GM18858 (cell line): ENCODE data around the gene RAB18.
"Not testable (repeated sequence)": the region's sequence is repeated elsewhere in the genome, so short reads cannot be mapped to it uniquely, and the experiment has no call there.

Experiments used
- ATAC-seq: cut with Tn5 transposase; IDR thresholded peaks from one replicate; pipeline ENCODE4 v1.9.1; 2021; ENCODE audit not compliant: unreplicated experiment

RAB18 gene

DNA sequence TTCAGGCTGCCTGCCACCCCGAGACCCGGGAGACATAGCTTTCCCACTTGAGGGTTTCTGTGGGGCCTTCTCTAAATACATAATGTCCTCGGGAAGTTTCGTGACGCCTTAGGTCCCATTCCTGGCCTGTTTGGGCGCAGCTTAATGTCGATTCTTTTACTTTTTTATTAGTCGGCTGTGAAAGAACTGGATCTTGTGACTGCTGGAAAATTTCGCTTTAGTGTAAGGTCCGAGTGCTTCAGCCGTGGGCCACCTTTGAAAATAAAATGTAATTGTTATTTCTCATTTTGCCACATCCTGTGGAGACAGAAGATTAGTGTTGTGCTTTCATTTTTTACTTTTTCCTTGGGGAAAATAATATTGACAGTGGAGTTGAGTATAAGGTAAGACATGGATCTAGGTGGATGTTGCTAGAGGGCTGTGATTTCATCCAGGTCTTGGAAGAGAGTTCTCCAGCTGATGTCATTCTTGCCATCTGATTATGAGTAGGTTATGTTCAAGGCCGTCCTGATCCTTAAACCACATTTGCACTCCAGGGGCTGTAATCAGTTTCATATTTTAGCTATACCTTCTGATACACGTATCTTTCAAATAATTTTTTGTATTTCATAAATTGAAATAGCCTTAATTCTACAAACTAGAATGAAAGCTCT, 830 bp downstream of the RAB18 start:
- no peak for ATAC-seq

DNA sequence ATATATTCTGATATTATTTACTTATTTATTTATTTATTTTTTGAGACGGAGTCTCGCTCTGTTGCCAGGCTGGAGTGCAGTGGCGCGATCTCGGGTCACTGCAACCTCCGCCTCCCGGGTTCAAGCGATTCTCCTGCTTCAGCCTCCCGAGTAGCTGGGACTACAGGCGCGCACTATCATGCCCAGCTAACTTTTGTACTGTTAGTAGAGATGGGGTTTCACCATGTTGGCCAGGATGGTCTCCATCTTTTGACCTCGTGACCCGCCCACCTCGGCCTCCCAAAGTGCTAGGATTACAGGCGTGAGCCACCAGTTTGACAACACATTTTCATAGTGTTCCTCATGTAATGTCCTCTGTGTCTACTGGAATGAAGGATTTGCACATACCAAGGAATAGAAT, 1.4 kb downstream of the RAB18 start:
- ATAC-seq: not testable (repeated sequence)

DNA sequence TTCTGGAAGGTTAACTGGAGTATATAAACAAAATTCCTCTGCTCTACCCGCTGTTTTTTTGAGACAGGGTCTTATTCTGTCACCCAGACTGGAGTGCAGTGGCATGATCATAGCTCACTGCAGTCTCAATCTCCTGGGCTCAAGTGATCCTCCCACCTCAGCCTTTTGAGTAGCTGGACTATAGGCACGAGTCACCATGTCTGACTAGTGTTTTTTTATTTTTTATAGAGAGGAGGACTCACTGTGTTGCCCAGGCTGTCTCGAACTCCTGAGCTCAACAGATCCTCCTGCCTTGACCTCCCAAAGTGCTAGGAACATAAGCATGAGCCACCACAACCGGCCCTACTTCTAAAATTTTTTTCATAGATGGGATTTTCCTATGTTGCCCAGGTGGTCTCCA, 2.2 kb downstream of the RAB18 start:
- ATAC-seq: no peak

DNA sequence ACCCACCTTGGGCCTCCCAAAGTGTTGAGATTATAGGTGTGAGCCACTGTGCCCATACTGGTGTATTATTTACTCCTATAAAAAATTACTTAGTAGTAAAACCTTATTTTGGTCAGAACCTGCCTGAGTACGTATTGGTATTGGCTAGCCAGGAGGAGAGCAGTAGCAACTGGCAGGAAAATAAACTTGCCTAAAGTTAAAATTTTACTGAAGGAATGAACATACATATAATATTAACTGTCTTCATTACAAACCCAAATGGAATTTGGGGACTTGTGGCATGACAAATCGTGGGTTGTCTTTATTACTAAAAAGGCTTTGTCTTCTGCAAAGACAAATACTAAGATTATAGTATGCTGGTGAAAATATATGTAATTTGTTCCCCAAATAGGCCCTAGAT, 8.4 kb downstream of the RAB18 start:
- no peak for ATAC-seq

DNA sequence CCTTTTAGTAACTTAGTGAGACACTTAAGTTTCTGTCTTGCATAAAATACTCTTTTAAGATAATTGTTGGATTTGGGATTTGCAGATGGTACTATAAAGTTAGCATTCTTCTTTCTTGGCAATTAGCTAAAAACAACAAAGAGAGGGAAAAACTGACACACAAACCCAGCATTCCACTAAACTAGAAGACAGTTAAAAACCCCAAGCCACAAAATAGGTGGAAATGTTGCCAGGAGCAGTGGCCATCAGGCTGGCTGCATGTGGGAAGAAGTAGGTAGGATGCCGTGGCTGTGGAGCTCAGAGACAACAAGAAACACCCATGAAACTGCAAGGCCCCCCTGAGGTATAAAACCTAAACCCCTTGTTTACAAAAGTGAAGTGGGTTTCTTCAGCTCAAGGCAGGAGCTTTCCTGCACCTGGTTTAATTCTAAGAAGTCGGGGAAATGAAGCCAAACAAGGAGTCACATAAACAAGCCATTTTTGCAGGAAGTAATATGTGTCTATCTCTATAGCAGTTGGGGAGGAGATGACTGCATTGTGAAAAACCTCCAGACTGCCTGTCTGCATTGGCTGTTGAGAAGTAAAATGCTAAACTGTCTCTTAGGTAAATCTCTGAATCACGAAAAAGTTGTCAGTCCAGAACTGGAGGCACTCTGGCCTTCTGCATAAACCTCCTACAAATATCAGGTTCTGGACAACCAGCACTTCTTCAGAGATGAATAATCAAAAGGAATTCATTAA, 9.5 kb downstream of the RAB18 start:
- no peak for ATAC-seq

DNA sequence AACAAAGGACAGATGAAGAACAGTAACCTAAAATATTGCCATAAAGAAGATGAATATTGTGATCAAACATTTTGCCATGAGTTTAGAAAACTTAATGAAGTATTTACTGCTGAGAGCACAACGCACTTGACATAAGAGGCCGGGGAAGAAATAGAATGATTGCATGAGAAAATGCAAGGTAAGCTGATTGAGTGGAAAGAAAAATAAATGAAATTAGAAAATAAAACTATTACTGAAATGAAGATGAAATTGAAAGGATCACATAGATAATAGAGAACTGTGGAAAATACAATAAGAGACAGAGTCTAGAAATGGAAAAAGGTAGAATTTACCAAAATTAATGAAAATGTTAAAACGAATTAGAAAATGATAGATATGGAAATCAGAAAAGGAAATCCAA, 10.1 kb downstream of the RAB18 start:
- no peak for ATAC-seq

DNA sequence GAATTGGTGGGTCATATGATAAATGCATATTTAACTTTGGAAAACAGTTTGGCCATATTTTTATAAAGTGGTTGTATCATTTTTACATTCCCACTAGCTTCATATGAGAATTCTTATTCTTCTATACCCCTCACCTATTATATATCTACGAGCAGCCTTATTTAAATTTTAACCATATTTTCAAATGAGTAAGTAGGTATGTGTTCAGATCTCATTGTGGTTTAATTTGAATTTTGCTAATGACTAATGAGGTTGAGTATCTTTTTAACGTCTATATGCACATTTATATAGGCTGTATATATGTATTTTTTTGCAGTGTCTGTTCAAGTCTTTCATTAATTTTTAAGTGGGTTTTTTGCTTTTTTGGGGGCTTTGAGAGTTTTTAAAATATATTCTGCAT, 14.2 kb downstream of the RAB18 start:
- no peak for ATAC-seq

DNA sequence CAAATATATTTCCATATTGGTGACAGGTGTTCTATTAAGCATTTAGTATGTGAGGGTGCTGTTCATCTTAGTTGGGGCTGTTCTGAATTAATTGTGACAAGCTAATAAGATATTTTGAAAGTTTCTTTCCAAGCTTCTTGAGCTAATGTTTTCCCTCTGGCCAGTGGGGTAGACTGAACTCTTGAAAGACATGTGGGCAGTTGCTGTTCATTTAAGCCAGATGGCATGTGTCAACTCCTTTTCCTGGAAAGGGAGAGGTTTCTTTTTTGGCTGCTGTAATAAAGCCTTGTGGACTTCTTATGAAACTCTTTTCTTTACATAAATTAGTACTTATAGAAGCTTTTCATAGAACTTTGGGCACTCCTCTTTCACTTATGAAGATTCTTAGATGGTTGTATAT, 21.7 kb downstream of the RAB18 start:
- ATAC-seq: no peak

DNA sequence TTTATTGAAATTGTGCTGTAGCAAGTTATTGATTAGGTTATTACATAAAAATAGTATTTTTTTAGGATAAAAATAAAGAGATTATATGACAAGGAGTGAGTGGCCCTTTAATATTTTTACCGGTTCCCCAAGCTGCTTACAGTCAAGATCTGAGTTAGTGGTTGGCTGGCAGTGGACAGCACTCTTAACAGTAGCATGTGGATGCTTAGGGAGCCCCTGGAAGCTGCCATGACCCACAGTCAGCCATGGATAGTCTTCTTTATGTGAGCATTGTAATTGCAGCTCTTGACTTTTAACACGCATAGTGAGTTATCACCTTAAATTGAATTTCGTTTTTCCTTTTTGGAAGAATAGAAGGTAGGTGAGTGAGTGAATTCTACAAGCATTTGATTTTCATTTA, 22.1 kb downstream of the RAB18 start:
- ATAC-seq: no peak

DNA sequence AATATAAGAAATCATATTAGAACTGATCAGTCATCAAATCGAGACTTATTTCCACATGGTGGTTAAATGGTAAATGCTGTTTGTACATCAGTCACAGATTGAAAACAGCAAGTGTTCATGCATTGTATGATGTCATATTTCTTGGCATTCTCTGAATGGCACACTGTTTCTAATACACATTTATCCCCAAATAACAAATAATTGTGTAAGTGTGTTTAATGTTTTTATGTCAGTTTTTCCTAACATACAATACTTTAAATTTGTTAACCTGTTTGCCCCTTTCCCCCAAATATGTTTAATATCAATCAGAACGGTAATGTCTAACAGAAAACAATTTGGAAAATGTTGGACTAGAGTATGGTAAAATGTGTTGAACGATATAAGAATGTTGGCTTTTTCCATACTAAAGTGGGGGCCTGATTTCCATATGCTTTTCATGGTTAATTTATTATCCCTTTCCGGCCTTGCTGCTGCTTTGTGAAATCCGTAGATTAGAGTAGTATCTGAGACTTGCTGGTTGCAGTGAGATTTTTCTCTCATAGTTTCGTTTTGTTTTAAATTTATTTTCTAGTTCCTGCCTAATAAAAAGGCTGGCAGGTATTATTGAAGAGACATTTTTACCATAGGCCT, 23.7 kb downstream of the RAB18 start:
- ATAC-seq: no peak

DNA sequence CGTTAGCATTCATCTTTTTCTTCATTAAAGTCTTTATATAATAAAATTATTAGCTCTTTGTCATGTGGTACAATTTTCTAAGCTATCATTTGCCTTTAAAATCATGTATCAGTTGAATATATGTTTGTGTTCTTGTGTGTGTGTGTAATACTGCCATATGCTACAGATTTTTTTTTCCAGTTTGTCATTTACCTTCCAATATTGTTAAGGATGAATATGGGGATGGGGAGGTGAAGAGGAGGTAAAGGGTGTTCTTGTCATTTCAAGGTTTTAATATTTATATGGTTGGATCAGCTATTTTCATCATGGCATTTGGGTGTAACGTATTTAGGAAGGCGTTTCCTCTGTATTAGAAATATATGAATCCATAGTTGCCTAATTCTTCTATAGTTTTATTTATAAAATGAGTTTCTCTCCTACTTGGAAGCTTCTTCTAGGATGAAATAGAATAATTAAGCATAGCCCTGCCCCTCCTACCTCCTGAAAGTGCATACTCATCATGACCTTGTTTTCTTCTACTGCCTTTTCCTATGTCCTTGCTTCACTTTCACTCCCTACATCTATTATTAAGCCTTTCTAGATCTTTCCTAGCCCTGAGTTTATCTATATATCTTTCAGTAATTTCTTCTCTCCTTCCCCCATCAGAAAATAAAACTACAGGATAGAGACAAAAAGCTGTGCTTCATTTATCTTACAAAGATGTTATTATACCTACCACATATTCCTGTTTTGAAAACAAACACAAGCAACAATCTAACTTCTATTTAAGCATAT, 25.1 kb downstream of the RAB18 start:
- no peak for ATAC-seq

DNA sequence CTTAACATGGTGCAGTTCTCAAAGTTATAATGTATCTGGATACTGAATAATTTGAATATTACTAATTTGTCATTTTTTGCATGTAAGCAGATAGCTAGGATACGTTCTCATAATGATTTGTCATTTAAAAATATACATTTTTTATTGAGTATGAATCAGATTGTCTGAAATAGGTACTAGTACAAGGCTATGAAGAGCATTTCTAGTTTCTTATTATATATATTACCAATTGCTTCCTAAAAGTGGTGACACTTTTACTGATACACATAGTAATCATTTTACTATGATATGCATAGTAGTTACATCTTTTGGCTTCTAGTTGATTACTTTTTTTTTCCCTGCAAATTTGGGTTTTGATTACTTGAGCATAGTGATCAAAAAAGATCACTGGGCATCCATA, 26.4 kb downstream of the RAB18 start:
- no peak for ATAC-seq

DNA sequence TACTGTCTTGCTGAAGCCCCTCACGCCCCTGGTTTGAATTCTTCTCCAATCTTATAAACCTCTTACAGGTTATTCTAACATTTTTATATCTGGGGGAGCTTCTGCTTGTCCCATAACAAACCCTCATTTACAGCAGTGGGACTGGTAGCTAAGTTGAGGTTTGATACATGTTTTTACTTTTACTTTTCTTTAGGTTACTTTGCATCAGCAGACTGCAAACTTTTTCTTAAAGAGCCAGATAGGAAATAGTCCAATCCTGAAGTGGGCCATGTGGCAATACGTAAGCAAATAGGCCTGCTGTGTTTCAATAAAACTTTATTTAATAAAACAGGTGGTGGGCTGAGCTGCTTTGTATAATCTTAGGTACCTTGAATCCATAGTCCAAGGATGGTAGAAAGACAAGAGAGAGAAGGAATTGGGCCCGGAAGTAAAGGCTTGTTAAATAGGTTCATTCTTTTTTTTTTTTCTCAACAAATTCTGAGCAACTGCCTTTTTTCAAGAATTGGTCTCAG, 27.3 kb downstream of the RAB18 start:
- ATAC-seq: no peak

DNA sequence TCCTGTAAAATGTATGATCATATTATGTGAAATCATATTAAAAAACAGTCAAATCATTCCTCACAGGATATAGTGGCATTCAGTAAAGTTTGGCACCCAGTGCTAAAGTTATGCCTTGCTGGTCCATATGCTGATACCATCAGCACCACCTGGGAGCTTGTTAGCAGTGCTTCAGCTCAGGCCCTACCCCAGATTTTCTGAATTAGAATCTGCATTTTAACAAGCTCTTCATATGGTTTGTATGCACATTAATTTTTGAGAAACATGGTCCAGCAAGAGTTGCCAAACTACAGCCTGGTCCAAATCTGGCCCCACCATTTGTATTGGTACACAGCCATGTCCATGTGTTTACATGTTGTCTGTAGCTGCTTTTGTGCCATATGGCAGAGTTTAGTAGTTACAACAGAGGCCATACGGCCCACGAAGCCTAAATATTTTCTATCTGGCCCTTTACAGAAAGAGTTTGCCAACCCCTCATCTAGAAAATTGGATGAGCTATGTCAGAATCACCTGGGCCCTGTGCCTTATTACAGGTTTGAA, 30.1 kb downstream of the RAB18 start:
- no peak for ATAC-seq

DNA sequence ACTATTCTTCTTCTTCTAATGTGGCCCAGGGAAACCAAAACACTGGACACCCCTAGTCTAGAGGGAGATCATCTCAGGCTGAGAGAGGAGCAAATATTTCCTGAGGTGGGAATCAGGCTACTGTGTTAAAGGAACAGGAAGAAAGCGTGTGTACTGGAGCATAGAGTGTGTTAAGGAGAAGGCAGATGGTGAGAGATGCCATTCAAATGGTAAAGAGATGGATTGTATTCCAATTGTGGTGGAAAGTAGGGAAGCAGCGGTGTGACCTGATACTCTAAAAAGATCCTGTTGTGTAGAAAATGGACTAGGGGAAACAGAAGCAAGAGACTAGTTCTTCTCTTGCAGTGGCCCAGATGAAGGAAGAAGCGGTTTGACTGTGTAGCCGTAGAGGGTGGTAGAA, 31.2 kb downstream of the RAB18 start:
- no peak for ATAC-seq

DNA sequence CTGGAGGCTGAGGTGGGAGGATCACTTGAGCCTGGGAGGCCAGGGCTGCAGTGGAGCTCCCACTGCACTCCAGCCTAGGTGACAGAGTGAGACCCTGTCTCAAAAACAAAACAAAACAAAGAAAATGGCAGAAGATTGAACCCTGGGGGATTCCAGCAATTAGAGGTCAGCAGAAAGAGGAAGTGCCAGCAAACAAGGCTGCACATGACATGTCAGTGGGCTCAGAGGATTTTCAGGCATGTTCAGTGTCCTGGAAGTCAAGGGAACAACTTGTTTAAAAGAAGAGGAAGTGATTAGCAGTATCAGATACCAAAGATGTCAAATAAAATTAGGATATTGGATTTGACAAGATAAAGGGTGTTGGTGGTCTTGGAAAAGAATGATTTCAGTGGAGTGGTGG, 32.3 kb downstream of the RAB18 start:
- no peak for ATAC-seq

DNA sequence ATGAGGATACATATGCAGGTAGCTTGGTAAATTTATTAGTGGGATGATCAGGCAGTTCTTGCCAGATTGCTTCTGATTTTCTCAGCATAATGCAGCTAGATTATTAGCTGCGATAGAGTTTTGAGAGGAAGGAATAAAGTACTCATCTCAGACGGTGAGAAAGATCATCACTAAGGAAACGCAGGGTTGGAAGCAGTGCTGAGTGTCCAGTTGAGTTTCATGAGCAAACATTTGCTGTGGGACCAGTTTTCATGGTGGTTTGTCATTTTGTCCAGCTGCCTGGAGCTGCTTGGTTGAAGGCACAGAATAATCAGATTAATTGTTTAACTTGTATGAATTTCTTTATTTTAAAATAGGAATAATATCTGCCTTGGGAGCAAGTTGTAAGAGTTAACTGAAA, 33.1 kb downstream of the RAB18 start:
- ATAC-seq: no peak

DNA sequence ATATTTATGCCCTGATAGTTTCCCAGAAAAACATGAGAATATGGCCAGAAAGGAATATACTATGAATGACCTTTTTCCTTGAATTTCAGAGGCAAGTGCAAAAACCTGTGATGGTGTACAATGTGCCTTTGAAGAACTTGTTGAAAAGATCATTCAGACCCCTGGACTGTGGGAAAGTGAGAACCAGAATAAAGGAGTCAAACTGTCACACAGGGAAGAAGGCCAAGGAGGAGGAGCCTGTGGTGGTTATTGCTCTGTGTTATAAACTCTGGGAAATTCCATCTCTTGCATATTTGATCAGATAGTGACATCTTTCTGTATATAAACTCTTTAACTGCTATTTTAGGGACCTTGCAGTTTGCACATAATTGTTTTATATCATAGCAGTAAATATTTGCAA, 33.7 kb downstream of the RAB18 start:
- ATAC-seq: no peak

DNA sequence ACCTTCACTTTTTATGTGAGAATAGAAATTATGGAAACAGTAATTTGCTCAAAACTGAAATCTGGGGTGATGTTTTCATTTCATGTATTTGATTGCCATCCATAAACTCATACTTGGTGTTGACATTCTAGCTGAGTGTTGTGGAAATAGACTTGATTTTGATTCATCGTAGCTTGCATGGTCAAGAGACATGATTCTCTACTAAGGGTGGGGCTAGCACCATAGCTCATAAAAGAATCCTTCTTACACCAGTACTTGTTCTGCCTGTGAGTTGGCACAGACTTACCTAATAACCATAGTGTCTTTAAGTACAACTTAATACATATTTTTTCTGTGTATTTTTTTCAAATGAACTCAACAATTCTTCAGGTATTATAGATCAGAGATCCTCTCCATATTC, 36.6 kb downstream of the RAB18 start:
- no peak for ATAC-seq

DNA sequence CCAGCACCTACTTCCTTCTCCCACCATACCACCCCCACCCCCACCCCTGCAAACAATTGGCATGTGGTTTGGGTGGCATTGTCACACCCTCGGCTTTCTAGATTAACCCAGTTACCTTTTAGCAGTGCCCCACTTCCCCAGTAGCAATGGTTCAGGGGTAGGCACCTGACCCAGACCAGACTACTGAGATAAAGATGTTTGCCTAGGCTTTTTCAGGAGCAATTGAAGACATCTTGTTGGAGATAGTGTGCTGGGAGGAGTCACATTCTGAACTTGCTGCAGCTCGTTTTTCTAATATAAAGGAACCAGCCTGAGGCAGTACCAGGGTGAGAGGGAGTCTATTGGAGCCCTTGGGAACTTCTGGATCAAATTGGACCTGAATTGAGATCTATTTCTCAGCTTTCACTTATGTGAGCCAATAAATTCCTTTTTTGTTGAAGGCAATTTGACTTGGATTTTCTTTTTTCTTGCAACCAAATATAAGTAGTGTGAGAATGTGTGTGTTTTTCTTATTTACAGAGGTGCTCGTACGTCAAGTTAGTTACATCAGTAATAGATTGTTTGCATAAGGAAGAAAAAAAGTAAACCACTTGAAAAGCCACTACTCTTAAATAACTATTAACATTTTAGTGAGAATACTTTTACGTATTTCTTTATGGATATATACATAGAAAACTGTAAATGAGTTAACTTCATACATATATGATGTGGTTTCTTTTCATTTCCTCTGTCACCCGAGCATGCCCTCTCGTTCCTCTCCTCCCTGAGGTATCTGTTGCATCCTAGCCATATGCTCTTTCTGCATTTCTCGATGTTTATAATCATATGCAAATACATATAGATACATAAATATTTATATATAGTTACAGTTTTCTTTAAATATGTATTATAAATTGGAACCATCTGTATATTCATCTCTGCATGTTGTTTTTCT, 38.0 kb downstream of the RAB18 start:
- no peak for ATAC-seq
